GM19372 (cell line): ENCODE results near the gene ABCB8.

Experiments
- ATAC-seq: cut with Tn5 transposase; IDR thresholded peaks from one replicate; pipeline ENCODE4 v1.9.1; 2021; ENCODE audit warnings: mild to moderate bottlenecking, low read depth, moderate library complexity; ENCODE audit not compliant: unreplicated experiment

Gene ABCB8

DNA sequence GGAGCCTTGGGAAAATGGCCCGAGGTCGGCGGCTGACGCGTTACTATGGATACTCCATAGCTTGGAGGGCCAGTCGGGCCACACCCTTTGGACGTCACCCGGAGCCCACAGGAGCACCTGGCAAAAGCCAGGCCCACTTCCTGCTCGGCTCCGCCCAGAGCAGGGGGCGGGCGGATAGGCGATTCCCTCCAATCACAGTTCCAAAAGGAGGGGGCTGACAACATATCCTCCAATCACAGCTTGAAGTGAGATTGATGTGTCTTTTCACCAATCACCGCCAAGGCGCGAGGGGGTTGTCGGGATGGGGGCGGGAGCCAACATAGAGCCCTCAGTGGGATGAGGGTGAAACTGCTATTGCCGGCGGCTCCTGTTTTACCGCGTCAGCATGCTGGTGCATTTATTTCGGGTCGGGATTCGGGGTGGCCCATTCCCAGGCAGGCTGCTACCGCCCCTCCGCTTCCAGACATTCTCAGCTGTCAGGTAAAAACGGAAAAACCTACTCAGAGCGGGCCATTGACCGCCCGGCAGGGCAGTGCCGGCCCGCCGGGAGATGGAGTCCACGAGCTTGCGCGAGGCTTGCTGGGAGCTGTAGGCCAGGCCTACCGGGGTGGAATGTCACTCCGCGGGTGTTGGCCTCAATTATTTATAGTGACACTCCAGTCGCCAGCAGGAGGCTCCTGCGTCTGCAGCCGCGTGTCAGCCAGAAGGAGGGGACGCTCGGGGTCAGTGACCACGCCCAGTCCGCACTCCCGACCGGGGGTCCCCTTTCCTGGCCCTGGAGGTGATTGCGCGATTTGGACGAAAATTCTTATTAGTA is at the start of gene ABCB8:
Gene ABCB8 (plus strand): TSS at position 320 of the 817 bp plus-strand sequence. CDS start 66 bp downstream, at position 386.
- ATAC-seq, result peak; percentile 93

DNA sequence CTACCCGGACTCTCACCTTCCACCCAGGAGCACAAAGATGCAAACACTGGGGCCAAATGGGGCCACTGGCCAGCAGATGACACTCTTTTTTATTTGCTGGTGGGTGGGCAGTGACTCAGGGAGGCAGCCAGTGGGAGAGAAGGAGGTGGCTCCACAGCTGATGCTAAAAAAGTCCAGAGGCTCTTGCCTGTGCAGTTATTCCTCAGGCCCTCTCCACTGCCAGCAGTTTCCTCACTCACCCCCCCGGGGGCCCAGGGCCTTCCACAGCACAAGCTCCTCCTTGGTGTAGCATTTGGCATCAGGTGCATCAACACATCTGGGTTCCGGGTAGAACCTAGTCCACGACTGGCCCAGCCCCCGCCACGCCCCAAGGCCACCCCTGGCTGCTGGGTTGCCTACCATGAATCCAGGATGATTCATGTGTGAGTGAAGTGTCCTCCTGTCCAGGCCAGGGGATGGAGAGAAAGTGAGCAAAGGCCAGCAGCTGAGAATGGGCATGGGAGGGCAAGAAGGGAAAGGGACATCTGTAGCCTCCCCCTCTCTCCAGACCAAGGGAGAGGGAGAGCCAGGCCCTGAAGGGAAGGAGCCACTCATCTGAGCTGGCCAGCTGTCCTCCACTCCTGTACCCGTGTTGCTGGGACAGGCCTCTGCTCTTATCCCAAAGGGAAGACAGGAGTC is 48.4 kb upstream of the ABCB8 start:
- ATAC-seq, result no peak

DNA sequence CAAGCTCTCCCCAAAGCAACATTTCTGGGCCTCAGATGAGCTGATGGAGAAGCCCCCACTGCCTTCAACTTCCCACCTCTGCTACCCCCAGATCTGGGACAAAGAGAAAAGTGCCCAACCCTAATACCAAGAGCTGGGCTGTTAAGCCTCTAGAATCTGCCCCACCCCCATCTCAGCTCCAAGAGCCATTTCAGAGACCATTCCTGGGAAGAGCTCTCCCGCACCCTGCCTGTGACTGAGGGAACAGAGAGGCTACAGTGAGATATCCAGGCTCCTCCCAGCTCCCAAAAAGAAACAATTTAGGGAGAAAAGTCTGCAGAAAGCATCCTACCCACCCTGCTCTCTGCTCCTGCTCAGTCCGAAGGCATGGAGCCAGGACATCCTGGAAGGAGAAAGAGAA is 47.6 kb upstream of the ABCB8 start:
- ATAC-seq, result no peak

DNA sequence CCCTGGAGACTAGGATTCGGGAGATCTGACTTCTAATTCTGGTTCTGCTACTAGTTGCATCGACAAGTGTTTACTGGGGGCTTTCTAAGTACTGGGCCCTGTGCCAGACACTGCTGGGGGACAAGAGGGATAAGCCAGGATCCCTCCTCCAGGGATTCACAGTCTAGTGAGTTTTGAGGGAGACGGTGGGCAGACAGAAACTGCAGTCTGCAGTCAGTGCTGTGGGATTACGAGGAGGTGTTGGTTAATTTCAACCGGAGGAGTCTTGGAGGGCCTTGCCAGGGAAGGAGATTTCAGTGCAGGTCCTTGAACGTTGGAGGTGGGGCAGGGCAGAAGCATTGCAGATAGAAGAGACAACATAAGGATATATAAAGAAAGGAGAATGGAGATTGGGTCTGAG is 46.6 kb upstream of the ABCB8 start:
- no peak for ATAC-seq

DNA sequence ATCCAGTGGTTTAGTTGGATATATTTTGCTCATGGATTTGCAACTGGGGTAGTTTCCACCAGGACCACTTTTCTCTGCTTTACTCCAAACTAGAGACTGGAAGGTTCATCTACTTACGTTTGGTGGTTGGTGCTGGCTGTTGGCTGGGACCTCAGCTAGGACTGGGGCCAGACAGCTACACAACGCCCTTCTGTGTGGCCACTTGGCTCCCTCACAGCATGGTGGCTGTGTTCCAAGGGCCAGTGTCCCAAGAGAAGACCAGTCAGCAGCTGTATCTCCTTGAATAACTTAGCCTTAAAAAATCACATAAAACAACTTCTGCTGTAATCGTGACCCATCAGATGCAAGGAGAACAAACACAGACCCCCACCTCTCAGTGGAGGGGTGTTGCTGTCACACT is 45.9 kb upstream of the ABCB8 start:
- ATAC-seq, result no peak

DNA sequence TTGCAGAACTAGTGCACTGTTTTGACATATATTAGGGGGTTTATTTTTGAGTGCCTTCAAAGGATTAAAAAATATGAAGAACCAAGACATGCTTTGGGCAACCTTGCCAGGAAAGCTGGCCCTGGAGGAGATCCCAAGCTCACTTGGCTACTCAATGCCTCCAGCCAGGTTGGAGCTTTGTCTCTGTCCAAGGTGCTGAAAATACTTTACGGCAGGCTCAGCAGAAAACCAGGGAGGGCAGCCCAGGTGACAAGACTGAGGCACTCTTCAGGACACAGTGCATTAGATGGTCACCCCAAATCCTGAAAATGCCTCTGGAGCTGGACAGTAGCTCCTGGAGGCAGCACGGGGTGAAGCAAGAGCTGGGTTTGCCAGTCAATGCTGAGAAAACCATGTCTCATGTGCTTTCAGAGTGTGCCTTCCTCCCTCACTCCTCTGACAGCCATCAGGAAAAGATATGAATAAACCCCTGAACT is 44.3 kb upstream of the ABCB8 start:
- ATAC-seq, result no peak

DNA sequence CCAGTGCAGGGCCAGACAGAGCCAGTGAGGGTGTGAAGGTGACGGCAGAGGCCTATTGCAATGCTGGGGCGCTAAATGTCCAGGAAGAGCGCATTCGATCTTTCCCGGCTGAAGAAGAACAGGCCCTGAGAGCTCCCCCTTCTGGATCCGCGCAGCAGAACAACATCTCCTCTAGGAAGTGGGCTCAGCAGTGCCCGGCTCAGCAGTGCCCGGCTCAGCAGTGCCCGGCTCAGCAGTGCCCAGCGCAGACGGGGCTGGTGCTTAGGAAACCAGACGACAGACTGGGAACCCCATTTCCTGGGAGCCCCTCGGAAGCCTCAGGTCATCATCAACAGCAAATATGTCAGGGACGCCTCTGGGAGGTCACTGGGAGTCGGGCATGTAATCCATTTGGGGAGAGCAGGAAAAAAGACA is 42.1 kb upstream of the ABCB8 start:
- ATAC-seq, result no peak

DNA sequence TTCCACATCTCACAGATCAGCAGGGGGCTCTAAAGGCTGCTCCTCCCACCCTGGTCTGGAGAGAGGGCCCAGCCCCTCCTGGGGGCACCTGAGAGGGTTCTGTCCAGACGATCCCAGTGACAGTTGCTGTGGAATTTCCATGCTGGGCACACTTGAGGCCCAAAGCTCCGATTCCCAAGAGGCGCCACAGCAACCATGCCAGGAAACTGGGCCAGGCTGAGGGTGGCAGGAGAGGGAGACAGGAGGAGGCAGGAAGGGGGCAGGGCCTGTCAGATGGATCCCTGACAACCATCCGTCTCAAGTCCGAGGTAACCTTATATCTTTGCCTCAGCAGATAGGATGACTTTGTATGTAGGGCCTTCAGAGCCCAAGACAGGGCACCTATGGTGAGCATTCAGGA is 41.7 kb upstream of the ABCB8 start:
- ATAC-seq, result no peak

DNA sequence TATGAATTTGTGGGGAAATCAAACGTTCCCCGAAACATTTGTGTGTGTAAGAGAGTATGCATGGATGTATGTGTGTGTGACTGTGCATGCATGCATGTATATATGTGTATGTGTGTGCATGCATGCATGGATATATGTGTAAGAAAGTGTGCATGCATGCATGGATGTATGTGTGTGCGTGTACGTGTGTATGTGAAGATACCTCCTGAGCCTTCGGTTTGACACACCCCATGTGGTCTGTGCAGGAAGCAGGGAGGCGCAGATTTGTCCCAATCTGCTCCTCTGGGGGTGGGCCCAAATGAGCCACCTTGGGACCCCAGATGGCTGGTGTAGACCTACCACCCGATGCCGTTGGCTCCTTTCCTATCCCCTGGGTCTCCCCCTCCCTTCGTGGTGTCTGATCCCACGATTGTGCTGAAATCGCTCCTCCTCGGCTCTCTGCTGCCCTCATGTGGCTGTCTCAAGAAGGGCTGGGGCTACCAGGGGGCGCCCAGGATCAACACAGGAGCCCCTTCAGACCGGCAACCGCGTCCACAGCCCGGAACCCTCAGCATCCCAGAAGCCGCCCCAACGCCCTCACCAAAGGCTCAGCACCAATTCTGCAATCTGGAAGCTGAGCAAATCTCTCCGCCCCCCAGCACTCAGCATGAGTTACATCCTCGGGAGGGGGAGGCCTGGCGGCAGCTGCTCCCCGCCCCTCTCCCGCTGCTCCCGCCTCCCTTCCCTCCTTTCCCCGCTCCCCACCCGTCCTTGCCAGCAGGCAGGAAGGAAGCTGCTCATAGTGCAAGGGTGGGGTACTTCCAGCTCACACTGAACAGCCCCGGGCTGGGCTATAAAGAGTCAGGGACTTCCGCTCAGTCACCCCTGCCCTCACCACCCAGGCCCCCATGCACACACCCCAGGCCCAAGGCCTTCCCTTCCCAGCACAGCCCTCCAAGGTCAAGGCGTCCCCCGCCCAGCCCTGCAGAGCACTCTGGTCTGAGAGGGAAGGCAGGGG is 39.7 kb upstream of the ABCB8 start:
- ATAC-seq, result no peak

DNA sequence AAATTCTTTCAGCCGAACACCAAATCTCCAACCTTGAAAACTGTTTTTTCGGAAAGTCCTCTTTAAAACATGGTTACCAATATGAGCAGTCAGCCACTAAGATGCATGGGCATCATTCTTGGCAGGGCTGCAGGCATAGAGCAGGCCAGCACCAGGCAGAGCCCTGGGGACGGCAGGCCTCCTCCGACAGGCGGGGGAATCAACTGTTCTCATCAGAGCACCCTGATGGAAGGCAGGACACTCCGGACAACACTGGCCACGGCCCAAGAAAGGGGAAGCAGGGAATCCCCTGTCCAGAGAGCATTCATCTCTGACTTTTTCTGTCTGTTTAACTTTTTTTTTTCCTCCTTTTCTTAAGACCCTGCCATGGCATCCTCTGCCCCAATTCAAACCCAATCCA is 38.8 kb upstream of the ABCB8 start:
- ATAC-seq, result no peak

DNA sequence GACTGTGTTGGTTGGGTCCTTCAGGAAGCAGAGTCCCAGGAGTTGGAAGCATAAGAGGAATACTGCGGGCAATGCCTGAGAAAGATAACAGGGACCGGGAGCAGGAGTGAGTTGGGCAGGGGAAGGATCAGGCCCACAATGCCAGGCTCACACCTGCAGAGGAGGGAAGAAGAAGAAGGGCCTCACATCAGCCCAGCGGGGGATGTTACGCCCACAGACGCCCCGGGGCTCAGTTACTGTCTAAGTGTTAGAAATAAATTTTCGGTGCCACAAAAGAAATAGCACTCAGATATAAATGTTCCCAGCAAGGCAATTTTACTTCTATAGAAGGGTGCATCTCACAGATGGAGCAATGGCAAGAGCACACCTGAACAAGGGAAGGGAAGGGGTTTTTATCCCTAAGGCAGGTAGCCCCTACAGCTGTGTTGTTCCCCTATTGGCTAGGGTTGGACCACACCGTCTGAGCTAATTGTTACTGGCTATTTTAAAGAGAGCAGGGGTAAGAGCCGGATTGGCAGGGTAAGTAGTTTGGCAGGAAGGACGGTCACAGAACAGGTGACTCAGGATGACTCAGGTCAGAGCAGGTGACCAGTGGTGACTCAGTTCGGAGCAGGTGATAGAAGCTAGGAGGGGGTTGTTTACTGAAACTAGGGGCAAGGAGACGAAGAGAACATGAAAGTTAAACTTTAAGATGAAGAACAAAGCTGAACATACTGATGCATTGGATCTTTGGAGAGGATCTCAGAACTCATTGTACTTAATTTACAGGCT is 37.6 kb upstream of the ABCB8 start, which contains the start of gene NOS3:
Gene NOS3 (plus strand): TSS at position 602 of the 771 bp plus-strand sequence. CDS start 2,787 bp downstream, outside the sequence.
- ATAC-seq, result no peak

DNA sequence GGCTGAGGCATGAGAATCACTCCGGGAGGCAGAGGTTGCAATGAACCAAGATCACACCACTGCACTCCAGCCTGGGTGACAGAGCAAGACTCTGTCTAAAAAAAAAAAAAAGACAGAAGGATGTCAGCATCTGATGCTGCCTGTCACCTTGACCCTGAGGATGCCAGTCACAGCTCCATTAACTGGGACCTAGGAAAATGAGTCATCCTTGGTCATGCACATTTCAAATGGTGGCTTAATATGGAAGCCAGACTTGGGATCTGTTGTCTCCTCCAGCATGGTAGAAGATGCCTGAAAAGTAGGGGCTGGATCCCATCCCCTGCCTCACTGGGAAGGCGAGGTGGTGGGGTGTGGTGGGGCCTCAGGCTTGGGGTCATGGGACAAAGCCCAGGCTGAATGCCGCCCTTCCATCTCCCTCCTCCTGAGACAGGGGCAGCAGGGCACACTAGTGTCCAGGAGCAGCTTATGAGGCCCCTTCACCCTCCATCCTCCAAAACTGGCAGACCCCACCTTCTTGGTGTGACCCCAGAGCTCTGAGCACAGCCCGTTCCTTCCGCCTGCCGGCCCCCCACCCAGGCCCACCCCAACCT is 36.1 kb upstream of the ABCB8 start:
- no peak for ATAC-seq

DNA sequence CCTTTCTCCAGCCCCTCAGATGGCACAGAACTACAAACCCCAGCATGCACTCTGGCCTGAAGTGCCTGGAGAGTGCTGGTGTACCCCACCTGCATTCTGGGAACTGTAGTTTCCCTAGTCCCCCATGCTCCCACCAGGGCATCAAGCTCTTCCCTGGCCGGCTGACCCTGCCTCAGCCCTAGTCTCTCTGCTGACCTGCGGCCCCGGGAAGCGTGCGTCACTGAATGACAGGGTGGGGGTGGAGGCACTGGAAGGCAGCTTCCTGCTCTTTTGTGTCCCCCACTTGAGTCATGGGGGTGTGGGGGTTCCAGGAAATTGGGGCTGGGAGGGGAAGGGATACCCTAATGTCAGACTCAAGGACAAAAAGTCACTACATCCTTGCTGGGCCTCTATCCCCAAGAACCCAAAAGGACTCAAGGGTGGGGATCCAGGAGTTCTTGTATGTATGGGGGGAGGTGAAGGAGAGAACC is 35.4 kb upstream of the ABCB8 start:
- no peak for ATAC-seq

DNA sequence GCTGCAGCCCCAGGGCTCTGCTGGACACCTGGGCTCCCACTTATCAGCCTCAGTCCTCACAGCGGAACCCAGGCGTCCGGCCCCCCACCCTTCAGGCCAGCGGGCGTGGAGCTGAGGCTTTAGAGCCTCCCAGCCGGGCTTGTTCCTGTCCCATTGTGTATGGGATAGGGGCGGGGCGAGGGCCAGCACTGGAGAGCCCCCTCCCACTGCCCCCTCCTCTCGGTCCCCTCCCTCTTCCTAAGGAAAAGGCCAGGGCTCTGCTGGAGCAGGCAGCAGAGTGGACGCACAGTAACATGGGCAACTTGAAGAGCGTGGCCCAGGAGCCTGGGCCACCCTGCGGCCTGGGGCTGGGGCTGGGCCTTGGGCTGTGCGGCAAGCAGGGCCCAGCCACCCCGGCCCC is 34.7 kb upstream of the ABCB8 start:
- no peak for ATAC-seq

DNA sequence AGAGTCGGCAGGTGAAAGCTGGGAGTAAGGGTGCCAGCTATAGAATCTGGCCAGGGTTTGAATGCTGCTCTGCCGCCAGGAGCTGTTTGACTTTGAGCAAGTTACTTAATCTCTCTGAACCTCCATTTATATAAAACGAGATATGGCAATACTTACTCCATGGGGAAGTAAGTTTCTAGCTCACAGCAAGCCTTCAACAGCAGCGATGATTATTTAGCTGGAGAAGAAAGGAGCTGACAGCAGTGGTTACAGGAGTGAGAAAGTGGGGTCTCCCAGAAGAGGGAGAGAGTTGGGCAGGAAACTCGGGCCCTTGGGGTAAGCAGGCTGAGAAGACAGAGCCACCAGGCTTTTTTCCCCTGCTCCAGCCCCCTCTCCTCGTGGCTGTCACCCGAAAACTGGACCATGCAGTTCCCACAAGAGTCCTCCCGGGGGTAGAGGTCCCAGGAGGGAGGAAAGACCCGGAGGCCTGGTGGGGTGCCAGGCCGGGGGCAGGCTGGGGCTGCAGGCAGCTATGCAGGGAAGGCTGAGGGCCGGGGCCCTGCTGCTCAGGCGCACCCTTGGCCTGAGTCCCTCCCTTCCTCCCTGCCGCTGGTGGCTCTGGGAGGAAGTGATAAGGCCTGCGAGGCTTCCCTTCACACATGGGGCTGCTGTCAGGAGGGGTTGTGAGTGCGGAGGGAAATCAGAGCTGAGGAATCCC is 34.0 kb upstream of the ABCB8 start:
- ATAC-seq, result no peak

DNA sequence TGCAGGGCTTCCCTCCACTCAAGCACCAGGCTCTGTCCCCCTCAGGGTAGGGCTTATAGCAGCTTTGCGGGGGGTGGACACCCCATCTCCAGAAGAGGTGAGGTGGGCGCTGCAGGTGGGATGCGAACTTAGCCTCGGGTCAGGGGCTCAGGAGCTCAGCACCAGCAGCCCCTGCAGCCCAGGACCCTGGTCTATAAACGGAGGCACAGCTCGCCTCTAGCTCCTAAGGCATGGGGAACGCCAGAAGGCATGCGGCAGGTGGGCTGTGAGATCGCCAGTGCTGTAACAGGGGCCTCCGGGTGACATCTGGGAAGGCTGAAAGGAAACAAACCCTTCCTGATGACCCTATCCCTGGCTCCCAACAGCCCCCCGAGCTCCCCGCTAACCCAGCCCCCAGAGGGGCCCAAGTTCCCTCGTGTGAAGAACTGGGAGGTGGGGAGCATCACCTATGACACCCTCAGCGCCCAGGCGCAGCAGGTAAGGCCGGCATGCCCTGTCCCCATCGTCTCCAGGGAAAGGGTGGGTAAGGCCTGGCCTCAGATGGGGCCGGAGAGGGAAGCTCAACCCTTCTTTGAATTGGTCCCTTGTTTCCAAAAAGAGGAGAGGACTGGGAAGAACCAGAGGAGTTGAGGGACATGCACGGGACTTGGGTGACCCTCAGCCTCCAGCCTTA is 33.3 kb upstream of the ABCB8 start:
- no peak for ATAC-seq

DNA sequence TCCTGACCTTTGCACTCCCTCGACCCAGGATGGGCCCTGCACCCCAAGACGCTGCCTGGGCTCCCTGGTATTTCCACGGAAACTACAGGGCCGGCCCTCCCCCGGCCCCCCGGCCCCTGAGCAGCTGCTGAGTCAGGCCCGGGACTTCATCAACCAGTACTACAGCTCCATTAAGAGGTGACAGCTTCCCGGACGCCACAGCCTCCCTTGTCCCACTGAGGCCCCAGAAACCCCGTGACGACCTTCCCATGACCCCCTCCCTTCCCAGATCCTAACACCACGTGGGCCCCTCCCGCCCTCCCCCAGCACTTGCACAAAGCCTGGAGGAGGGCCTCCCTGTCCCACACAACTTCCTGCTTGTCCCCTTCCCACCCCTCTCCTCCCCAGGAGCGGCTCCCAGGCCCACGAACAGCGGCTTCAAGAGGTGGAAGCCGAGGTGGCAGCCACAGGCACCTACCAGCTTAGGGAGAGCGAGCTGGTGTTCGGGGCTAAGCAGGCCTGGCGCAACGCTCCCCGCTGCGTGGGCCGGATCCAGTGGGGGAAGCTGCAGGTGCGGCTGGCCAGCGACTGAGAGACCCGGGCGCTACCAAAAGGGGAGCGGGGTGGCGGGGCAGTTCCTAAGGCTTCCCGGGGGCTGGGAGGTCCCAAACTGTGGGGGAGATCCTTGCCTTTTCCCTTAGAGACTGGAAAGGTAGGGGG is 31.7 kb upstream of the ABCB8 start:
- no peak for ATAC-seq

DNA sequence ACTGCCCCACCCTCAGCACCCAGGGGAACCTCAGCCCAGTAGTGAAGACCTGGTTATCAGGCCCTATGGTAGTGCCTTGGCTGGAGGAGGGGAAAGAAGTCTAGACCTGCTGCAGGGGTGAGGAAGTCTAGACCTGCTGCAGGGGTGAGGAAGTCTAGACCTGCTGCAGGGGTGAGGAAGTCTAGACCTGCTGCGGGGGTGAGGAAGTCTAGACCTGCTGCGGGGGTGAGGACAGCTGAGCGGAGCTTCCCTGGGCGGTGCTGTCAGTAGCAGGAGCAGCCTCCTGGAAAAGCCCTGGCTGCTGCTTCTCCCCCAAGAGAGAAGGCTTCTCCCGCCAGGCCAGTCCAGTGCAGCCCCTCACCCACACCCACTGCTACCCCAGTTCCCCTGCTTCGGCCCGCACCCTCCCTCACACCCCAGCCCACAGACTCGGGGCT is 31.2 kb upstream of the ABCB8 start:
- ATAC-seq, result no peak
